DMS53 treated with DMSO at 0.1 percent for 48 hours (cell line): ENCODE data around the gene ZNF710.

Source experiments
- DNase-seq: peaks from one replicate; lab custom pipeline; 2025; ENCODE audit not compliant: unreplicated experiment; lab: John Stamatoyannopoulos, UW

Gene ZNF710

DNA sequence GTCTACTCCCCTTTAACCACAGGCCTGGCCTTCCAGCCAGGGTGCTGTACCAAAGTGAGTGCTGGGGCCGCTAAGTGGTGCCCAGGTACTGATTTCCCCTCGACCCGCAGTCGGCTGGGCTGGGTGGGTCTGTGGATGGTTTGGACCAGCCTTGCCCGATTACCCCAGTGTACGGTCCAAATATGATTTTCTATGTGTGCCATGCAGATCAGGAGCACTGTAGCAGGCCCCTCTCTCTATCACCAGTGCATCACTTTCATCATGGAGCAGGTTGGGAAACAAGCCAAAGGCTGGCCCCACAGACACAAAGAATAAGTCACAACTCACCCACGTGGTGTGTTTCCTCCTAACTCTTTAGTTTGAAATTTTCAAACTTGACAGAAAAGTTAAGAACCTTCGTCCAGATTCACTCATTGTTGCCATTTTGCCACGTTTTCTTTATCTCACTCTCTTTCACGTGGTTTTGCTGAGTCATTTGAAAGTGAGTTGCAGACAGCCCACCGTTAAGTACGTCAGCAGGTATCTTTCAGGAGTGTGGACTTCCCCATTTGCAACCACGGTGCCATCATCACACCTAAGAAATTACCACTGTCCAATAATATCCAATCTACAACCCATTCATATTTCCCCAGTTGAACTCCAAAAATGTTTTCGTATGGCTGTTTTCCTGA, 37.0 kb downstream of the ZNF710 start:
- DNase-seq = no peak

DNA sequence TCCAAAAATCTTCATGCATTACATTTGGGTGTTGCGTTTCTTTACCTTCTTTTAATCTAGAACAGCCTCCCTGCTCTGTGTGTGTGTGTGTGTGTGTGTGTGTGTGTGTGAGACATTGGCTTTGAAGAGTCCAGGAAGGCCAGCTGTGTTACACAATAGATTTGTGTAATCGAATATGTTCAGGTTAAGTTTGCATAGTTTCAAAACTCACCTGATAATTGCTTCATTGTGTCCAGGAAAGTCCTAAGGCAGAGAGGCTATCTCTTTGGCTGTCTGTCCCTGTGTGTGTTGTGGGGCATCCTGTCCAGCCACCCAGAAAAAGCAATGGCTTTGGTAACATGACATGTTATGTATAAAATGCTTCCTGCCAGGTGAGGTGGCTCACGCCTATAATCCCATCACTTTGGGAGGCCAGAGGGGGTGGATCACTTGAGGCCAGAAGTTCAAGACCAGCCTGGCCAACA, 37.5 kb downstream of the ZNF710 start:
- DNase-seq = no peak

DNA sequence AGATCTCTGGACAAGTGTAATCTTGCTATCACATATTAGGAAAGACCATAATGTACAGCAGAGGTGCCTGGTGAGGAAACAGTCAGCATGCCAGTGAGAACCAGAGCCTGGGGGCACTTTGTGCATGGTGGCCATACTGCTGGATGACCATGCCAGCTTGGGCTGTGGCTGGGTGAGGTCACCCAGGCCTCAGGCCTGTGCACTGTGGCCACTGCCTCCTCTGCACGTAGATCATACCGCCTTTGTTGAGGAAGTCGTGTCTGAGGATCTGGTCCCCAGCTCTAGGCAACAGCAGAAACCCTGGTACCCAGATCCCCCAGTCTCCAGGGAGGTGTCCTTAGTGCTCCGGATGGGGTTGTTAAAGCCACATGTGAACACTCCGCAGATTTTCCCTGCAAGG, 38.9 kb downstream of the ZNF710 start:
- no peak for DNase-seq

DNA sequence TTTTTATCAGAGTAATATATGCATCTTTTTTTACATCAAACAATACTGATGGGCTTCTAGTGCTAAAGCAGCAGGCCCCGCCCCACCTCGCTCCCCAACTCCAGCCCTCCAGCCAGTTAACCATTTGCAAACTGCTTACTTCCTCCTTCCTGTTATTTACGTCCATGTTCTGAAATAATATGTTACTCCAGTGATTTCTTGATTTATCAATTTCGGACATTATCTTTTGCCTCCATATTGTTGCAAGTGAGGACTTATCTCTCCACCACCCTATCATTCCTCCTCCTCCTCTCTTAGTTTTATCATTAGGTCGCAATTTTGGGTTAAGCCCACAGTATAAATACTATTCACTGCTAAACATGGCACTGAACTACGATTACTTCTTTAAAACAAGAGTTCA, 39.5 kb downstream of the ZNF710 start:
- no peak for DNase-seq

DNA sequence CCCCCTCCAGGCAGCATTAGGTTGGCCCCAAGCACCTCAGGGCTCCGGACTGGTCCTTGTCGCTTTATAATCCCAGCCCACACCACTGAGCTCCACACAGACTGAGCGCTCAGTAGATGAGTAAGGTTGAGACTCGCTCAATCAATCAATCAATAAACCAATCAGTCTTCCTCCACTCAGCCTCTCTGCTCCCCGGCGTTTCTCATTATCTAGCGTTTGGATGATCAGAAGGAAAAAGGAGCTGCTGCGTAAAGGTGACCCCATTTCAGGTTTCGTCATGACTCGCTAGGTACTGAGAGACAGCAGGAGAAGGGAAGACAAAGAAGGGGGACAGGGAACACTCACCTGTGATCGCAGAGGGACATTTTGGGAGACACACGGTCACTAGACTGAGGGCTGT, 41.2 kb downstream of the ZNF710 start:
- DNase-seq = no peak

DNA sequence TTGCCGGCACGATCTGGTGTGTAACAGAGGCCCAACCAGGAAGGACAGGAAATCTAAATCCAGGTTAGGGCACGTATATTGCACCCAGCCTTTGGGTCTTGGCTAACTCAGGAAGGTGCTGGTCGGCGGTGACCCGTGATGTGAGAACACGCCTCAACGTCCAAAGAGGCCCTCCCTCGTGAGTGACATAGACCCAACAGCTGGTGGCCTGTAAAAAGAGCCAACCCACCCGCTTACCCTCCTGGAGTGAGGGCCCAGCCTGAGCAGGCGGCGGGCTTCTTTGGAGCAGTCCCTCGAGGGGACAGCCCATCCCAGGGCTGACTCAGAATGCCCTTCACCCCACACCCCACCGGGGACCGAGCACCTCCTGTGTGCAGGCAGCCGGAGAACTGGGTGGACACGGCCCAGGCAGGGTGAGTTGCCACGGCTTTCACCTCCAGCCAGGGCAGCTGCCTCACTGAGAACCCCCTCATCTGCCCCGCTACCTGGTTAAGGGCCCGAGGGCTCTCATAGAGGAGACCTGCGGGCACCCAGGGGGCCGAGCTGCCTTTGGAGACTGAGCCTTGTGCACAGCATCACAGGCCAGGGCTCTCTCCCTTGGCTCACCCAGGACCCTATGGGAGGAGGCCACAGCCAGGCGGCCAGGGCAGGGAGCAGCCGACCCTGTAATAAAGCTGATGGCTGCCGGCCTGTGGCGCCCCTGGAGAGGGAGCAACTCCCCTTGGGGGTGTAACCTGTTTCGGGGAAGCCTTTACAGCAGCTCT, 41.8 kb downstream of the ZNF710 start:
- no peak for DNase-seq

DNA sequence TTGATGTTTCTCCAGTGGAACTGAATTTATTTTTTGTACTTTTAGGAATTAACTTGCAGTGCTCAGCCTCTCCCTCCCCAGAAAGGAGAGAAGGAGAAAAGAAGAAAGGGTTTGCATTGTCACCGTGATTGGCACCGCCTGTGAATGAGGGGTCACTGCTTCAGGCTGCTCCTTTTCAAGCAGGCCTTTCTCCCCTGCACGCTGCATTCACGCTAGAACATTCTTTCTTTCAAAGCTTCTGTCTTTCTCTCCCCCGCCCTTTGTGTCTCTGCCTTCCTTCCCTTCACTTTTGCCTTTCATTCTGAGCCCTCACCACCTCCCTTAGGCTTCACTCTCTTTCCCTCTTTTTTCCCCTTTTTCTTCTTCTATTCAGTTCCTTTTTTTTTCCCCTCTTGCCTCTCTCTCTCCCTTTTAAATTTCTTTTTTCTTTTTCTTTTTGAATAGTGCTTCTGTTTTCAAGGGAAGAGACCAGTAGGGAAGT, 42.4 kb downstream of the ZNF710 start:
- DNase-seq = no peak

DNA sequence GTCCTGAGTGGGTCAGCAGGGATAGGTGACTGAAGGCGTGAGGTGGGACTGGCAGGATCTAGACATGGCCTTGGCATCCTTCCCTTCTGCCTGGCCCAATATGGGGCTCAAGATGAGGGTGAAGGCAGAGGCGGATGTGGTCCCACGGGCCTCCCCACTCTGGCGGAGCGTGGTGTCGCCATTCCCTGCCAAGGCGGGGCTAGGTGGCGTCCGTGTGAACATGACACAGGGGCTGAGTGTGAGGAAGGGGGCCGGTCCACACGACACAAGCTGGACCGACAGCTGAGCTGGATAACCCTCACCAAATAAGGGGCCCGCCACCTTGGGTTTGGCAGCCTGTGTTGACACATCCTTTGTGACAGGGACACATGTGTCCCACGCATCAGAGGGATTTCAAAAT, 43.1 kb downstream of the ZNF710 start:
- DNase-seq = no peak

DNA sequence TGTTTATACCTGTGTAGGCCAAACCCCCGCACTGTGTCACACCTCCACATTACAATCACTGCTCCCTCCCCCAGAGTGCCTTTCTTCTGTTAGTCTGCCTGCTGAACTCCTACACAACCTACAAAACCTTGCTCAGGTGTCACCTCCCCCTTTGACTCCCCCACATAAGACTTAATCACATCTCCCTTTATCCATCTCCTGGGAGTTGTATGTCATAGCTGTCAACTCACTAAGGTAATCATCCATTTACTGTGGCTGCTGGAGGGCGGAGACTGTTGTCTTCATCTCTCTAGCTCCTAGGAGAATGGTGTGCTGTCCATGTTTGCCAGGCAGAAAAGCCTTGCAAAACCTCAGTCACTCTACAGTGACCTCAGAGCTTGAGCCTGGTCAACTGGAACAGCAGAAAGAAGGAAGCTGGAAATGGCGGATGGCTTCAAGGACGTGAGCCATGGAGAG, 43.8 kb downstream of the ZNF710 start:
- no peak for DNase-seq

DNA sequence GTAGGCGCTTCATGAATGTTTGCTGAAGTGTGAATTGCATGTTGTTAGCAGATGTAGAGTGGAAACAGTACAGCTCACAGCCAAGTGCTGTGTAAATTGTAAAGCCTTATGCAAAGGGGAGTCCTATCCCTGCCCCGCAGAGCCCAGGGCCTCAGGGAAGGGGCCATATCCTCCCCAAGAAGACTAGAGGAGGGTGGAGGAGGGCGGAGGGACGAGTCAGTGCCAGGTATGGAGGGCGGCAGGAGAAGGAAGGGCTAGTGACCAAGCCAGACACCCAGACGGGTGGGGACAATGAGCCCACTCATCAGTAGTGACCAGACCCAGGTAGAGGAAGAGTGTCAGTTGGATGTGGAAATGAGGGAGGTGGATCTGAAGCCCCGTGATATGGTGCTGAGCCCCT, 45.2 kb downstream of the ZNF710 start:
- no peak for DNase-seq

DNA sequence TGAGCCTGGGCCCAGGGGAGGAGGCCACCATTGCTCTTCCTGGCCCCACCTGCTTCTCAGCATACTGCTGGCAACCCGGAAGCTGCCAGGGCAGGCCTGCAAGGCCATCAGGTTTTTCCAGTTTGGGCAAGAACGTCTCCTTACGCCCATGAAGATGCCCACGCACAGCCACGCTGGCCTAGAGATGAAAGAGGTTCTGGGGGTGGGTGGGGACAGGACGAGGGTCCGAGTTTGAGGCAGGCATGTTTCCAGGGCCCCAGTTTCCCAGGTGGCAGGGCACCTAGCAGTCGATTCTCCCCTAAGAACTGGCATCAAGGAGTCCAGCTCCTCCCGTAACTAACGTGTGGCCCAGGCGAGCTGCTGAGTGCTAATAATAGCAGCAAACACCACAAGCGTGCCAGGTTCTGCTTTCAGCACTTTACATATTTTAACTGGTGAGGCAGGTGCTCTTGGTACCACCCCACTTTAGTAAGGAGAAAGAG, 45.8 kb downstream of the ZNF710 start:
- peak; percentile 86 for DNase-seq

DNA sequence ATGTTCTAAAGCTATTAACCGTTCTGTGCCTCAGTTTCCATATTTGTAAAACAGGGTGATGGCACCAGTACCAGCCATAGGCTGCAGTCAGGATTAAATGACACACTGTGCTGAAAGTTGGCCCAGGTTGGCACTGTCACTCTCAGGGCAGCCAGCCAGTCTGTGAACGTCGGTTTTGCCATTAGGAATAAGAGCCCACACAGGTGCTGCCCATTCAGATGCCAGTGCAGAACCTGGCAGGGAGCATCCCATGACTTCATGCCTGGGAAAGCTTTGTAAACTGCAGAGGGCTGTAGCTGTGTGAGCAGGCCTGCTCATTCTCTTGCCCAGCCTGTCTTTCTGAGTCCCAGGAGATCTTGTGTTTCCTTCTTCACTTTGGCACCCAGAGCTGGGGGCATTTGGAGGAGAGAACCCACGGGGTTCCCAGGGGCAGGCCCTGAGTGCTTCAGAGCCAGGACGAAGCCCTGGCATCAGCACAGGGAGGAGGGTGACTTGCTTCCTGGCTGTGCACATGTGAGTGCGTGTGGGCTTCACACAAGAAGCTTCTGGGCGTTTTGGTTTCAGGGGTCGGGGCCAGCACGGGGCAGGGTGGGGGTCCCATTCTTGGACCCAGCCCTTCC, 46.9 kb downstream of the ZNF710 start:
- DNase-seq = no peak

DNA sequence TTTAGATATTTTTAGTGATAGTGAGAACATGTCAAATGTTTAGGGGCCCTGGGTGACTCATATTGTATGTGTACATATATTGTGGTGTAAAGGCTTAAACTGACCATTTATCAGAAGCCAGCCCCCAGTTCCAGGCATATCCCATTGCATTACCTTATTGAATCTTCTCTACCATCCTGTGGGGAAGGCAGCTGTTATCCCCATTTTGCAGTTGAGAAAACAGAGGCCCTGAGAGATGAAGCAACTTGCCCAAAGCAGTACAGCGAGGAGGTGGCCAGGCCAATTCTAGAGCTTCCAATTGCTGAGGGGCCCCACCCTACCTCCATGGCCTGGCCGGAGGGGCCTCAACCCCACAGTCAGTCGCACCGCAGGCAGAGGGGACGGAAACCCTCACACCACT, 47.9 kb downstream of the ZNF710 start:
- no peak for DNase-seq

DNA sequence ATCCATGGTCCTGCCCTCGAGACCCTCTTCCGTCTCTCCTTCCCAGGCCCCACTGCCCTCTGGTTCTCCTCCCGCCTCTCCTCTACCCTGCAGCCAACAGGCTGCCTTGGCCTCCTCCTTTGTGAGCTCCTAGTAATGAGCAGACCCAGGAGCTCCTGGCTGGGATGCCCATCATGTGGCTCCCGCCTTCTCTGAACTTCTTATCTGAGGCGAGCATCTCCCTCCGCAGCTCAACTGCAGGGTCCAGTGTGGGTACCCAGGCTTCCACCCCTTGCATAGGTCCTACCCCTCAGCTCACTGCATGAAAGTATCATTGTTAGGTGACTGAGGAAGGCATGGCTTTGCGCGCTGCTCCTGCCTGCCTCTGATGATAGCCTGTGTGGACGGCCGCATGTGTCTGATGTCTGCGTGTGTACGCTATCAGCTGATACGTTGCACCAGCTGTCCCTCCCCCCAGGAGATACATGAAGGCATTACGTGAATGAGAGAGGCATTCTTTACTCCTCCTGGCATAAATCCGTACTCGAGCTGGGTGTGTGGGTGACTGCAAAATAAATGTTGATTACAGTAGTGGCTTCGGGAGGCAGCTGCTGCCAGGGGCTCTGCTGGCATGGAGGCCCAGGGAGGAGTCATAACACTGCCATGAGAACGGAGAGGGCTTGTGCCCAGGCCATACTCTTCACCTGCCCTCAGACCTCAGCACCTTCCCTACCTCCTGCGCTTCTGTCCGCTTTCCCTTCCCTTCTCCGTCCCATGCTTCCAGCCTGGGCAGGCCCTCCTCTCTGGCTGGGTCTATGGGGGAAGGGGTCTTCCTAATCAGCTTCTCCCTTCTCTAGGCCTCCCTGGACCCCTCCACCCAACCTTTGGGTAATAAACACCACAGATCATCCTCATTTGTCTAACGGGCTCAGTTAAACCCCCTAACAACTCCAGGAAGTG, 48.8 kb downstream of the ZNF710 start:
- no peak for DNase-seq

DNA sequence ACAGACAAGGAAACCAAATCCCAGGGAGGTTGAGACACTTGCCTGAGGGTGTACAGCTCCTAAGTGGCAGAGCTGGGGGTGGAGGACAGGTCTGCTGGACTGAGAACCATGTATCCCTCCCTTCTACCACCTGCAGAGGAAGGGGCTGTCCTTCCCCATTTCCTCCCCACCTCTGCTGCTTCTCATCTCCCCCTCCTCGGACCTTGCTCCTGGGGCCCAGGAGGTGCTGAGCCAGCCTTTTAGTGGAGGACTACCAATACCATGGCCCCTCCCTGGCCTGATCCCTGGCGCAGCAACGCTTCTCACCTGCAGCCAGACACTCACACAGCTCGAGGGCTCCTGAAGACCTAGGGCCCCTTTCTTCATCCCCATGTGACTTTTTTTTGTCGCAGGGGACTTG, 50.8 kb downstream of the ZNF710 start:
- DNase-seq = no peak

DNA sequence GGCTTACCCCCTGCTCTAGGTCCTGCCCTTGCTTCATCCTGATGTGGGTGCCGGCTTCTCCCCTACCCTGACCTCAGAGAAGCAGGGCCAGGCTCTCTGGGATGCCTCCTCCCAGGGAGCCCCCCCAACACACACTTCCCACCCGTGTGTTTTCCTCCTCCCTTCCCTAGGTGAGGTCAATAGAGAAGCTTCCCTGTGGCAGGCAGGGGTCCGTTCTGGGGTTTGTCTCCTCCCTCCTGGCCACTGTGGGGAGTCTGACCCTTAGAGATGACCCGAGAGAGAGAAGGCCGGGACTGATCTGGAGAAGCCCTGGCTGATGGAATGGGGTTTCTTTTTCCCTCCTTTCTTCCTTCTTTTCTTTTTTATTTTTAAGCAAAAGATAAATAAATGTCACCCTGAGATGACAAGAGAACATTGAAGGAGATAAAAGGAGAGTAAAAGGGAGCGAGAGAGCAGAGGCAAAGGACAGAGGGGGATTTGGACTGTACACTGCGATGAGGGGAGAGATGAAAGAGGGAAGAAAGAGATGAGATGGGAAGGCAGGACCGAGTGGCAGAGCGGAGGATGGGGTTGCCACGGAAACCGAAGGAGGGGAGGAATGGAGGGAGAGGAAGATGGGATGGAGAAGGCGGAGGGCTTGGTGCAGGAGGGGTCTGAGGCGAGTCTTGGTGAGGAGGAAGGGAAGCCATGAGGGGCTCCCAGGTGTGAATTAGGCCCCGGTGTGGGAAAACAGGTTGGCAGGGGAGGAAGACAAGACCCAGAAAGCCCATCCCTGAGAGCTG, 52.8 kb downstream of the ZNF710 start:
- no peak for DNase-seq

DNA sequence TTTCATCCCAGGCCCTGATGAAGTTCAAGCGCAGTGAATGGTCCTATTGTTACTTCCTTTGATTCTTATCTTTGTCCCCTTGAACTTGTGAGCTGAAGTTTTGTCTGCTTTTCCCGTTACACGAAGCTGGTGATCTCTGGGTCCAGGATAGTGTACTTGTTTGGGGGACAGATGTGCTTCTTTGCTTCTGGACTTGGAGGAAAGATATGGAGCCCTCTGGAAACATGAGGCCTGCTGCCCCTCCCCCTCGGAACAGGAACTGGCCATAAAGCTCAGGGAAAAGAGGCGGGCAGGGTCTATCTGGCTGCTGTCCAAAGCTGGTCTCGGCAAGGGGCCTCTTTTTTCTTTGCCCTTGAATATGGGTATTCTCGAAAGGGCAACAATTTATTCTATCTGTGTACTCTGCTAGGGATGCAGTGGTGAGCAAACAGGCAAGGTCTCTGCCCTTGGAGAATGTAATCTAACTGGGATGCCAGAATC, 53.5 kb downstream of the ZNF710 start:
- DNase-seq = no peak

DNA sequence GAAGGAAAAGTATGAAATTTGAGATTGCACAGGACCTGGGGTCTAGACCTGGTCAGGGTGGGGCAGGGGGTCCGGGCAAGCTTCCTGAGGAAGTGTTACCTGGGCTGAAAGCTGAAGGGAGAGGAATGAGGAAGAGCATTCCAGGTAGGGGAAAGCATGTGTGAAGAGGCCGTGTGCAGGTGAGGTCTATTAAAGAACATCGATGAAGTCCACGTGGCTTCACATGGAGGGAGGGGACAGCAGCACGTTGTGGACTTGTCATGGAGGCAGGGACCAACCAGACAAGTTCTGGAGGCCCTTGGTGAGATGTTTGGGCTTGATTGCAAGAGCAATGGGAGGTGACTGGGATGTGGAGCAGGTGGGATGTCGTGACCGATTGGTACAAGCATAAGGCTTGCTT, 54.1 kb downstream of the ZNF710 start:
- DNase-seq = no peak

DNA sequence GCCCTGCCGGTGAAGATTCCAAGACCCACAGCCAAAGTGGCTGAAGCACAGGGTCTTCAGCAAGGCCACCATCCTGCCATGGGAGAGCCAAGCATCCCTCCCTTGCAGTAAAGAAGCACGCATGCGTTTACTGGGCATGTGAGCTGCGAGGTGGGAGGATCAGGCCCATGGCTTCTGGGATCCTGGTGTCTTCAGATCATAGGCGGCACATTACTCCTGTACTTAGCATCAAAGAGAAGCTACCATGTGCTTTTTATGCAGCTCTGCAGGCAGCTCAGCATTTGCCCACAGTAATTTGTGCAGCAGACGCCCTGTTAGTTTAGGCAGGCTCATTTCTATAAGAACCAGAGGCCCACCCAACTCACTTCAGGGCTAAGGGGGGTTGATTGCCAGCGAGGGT, 55.4 kb downstream of the ZNF710 start:
- no peak for DNase-seq

DNA sequence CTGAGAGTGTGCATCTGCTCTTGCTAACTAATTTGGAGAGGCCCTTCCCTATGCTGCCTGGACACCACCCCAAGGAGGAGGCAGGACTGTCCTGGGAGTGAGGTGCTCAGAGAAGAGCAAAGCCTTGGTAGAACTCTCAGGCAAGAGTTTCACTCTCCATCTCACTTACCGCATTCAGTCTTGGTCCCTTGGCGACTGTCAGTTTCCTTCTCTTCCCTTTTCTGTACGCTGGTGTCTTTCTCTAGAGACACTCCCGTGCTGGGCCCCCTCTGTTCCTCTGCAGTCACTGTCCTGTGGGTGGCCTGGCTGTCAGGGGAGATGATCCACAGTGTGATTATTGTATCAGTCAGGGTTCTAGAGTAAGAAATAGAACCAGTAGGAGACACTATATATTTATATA, 57.2 kb downstream of the ZNF710 start:
- no peak for DNase-seq
